Duodenal mucosa (tissue), 2 donors: ENCODE data around the gene TRMT61A.

Source experiments
- H3K27ac ChIP-seq: one replicate; pipeline ENCODE4 v1.7.0; 2013; ENCODE audit warnings: low read depth, low read length
- H3K27me3 ChIP-seq, 2 donors: one replicate each; pipeline ENCODE4 v1.7.0; 2013; ENCODE audit warnings: low read length in 2 of 2, control low read depth in 1 of 2; ENCODE audit not compliant: insufficient read depth in 2 of 2, control insufficient read depth in 1 of 2
- H3K36me3 ChIP-seq, 2 donors: one replicate each; pipeline ENCODE4 v1.7.0; 2013; ENCODE audit warnings: low read length in 2 of 2, control low read depth in 1 of 2; ENCODE audit not compliant: insufficient read depth in 2 of 2, control insufficient read depth in 1 of 2
- H3K4me1 ChIP-seq, 2 donors: one replicate each; pipeline ENCODE4 v1.7.0; 2013; ENCODE audit warnings: low read length in 2 of 2, control low read depth in 1 of 2; ENCODE audit not compliant: insufficient read depth in 2 of 2, control insufficient read depth in 1 of 2
- H3K4me3 ChIP-seq, 2 donors: one replicate each; pipeline ENCODE4 v1.7.0; 2013; ENCODE audit warnings: low read length in 2 of 2, low read depth in 1 of 2
- H3K9ac ChIP-seq, 2 donors: one replicate each; pipeline ENCODE4 v1.7.0; 2013; ENCODE audit warnings: low read length in 2 of 2, low read depth in 1 of 2
- H3K9me3 ChIP-seq, 2 donors: one replicate each; pipeline ENCODE4 v1.7.0; 2013; ENCODE audit warnings: low read length in 2 of 2, control low read depth in 1 of 2; ENCODE audit not compliant: control insufficient read depth in 1 of 2

TRMT61A gene

DNA sequence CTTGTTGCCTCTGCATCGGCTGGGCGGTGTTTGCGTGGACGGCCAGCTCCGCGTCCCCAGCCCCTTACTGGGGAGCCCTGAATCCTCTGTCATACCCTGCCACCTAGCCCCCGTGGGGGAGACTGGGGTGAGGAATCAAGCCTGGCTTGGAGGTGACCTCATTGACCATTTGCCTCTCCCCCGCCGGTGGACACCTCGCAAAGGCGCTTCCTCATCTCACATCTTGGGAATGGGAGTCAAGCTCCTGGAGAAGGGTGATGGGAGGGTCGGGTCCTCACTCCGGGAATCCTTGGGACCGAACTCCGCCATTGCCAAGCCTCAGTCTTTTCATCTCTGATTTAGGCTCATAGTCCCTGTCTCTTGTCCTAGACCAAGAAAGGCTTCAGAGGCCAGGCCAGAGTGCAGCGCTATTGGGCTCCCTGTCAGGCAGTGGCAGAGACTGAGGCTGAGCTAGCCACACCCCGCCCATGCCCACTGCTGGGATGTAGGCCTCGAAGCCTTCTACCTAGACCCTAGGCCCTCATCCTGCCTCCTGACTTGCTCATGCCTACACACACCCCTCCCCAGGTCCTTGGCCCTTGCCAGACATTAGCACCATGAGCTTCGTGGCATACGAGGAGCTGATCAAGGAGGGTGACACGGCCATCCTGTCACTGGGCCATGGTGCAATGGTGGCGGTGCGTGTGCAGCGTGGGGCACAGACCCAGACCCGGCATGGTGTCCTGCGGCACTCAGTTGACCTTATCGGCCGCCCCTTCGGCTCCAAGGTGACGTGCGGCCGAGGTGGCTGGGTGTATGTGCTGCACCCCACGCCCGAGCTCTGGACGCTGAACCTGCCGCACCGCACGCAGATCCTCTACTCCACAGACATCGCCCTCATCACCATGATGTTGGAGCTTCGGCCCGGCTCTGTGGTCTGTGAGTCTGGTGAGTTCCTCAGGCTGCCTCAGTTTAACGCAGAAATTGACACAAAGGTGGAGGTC lies 678 bp downstream of the TRMT61A start:
- Histone ChIP-seq H3K9ac (peak overlapping the region; percentile 33 to 72), H3K4me3 (peak overlapping the region; percentile 93 to 96), H3K4me1 (peaks cover 39% of the 10 kb centered on the region in 2 donors), H3K27me3 (no peaks in the 10 kb centered on the region), H3K9me3 (no peaks in the 10 kb centered on the region), H3K36me3 (peaks cover 0 to 12% of the 10 kb centered on the region in 2 donors), H3K27ac (no peak overlapping the region)

GRCh38 chr14:103530390-103530789 lies 1.4 kb downstream of the TRMT61A start:
- H3K4me3 ChIP-seq = peak overlapping the region; percentile 93 to 96
- no peaks in the 10 kb centered on the region for H3K27me3 ChIP-seq
- no peak overlapping the region for H3K27ac ChIP-seq
- H3K9me3 ChIP-seq = no peaks in the 10 kb centered on the region
- H3K9ac ChIP-seq = peak overlapping the region in 1 of 2 donors; percentile 72
- H3K4me1 ChIP-seq = peaks cover 35 to 39% of the 10 kb centered on the region in 2 donors
- peaks cover 0 to 18% of the 10 kb centered on the region in 2 donors for H3K36me3 ChIP-seq

- Histone ChIP-seq H3K27ac (no peak overlapping the region), H3K4me1 (peaks cover 34 to 39% of the 10 kb centered on the region in 2 donors), H3K36me3 (peaks cover 0 to 18% of the 10 kb centered on the region in 2 donors)
These were observed 1.8 kb downstream of the TRMT61A start for GRCh38 chr14:103530831-103531230.

DNA sequence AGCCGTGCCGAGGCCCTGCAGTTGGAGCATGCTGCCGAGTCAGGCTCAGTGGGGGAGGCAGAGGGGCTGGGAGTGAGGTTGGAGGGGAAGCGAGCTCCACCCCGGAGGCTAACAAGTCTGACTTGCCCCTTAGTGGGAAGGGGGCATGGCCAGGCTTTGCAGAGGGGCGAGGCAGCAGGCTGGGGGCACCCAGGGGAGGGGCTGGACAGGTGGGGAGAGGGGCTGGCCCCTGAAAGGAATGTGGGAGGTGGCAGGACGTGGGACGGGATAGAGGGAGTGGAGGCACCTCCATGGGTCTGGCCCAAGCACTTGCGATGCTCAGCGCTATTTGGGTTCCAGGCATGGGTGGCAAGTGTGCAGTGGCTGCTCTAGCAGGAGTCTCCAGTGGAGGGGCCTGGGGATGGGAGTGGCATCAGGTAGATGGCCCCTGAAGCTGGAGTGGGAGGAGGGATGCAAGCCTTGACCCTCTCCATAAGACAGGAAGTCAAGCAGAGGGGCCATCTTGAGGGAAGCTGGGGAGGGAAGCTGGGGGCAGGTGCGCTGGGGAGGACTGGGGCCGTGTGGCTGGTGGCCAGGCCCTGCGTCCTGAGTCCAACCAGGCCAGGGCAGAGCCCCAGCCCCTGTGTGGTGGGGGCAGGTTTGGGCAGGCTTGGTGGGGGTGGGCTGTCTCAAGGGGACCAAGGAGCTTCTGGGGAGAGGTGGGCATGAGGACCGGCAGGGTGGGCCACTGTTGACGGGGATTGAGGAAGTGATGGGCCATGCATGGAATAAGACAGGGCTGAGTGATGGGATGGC lies 2.6 kb downstream of the TRMT61A start:
- Histone ChIP-seq H3K4me1 (peaks cover 29 to 37% of the 10 kb centered on the region in 2 donors), H3K9ac (no peak overlapping the region), H3K36me3 (peaks cover 0 to 18% of the 10 kb centered on the region in 2 donors), H3K9me3 (no peaks in the 10 kb centered on the region), H3K4me3 (no peak overlapping the region), H3K27ac (no peak overlapping the region), H3K27me3 (no peaks in the 10 kb centered on the region)

More at GRCh38 chr14:103530831-103531230, 1.8 kb downstream of the TRMT61A start:
- H3K9me3 ChIP-seq = no peaks in the 10 kb centered on the region
- H3K27me3 ChIP-seq = no peaks in the 10 kb centered on the region
- H3K9ac ChIP-seq = no peak overlapping the region
- H3K4me3 ChIP-seq = no peak overlapping the region

DNA sequence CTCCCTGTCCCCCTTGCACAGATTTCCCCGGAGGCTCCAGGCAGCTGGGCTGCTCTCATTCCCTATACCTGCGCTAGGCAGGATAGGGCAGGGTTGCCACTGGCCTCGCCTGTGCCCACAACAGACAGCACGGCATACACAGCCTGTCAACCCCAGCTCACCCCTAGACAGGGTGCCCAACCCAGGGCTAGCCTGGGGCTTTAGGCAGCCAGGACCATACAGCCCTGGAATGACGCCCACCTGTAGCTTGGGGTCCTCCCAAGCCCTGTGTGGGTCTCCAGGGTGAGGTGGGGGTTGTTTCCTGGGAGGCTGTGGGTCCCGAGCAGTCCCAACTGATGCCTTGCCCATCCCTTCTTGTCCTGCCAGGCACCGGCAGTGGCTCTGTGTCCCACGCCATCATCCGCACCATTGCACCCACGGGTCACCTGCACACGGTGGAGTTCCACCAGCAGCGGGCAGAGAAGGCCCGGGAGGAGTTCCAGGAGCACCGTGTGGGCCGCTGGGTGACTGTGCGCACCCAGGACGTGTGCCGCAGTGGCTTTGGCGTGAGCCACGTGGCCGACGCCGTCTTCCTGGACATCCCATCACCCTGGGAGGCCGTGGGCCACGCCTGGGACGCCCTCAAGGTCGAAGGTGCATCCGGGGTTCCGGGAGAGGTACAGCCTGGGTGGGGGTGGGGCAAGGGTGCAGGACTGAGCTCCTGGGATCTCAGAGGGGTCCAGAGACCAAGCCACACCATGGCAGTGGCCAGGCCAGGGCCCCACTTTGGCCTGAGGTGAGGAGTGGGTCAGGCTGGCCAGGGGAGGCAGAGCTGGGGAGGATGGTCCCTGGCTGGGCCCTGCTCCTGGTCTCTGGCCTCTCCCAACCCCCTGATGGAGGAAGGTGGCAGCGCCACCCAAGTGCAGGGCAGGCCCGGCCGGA lies 3.5 kb downstream of the TRMT61A start:
- Histone ChIP-seq H3K4me3 (no peak overlapping the region), H3K27me3 (no peaks in the 10 kb centered on the region), H3K36me3 (peaks cover 0 to 18% of the 10 kb centered on the region in 2 donors), H3K27ac (no peak overlapping the region), H3K9me3 (no peaks in the 10 kb centered on the region), H3K4me1 (peaks cover 22 to 35% of the 10 kb centered on the region in 2 donors), H3K9ac (no peak overlapping the region)

DNA sequence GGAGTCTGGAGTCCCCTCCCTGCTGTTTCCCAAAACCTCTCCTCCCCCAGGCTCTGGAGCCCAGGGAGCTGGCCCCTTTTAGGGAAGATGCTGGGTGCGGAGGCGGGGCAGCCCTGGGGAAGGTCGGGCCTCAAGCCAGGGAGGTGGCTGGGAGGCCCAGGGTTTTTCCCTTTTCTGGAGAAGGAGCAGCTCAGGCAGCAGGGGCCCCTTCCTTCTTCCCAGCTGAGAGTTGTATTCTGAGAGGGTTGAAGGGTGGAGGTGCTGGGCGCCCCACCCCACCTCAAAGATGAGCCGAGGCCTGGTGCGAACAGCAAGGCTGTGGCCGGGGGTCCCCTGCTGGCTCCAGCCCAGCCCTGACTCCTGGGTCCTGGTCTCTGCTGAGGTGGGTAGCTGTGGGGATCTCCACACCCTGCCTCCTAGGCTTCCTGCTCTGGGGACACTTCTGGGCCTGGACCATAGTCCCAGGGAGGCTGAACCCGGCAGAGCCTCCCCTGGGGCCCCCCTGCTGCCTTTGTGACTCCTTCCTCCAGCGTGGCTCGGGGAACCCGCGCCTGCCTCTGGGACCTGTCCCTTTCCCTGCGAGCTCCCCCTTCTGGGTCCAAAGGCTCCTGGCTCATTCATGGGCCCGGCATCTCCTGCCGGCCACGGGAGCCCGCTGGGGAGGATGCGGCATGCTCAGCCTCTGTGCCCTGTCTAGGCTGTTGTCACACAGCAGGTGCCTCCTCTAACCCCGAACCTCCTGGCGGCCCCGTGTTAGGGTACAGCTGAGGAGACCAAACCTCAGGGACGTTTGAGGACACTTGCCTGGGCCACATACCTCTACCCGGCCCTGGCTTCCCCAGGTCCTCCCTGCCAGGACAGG lies 4.4 kb downstream of the TRMT61A start:
- Histone ChIP-seq H3K9ac (no peak overlapping the region), H3K4me1 (peaks cover 13 to 29% of the 10 kb centered on the region in 2 donors)

GRCh38 chr14:103533999-103534575 lies 5.1 kb downstream of the TRMT61A start:
- no peak overlapping the region for H3K27ac ChIP-seq
- H3K9ac ChIP-seq = no peak overlapping the region
- no peak overlapping the region for H3K4me3 ChIP-seq
- H3K4me1 ChIP-seq = peaks cover 11 to 26% of the 10 kb centered on the region in 2 donors
- peaks cover under 1 to 3% of the 10 kb centered on the region in 2 donors for H3K27me3 ChIP-seq
- no peaks in the 10 kb centered on the region for H3K9me3 ChIP-seq
- H3K36me3 ChIP-seq = peaks cover 0 to 18% of the 10 kb centered on the region in 2 donors

More for the DNA sequence above, 4.4 kb downstream of the TRMT61A start:
- Histone ChIP-seq H3K4me3 (no peak overlapping the region), H3K36me3 (peaks cover 0 to 18% of the 10 kb centered on the region in 2 donors), H3K27me3 (no peaks in the 10 kb centered on the region), H3K9me3 (no peaks in the 10 kb centered on the region), H3K27ac (peak overlapping the region; percentile 20)

DNA sequence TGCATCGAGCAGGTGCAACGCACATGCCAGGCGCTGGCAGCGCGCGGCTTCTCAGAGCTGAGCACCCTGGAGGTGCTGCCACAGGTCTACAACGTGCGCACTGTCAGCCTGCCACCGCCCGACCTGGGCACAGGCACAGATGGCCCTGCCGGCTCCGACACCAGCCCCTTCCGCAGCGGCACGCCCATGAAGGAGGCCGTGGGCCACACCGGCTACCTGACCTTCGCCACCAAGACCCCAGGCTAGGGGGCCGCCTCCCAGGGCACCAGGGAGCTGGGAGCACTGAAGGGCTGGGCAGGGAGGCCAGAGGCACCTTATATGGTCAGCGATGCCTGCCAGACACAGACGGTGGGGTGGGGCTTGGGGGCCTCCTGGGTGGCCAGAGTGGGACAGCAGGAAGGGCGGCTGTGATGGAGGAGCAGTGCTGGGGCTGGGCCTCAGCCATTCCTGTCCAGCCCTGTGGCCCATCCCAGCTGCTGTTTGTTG lies 5.6 kb downstream of the TRMT61A start:
- Histone ChIP-seq H3K4me1 (peaks cover 10 to 23% of the 10 kb centered on the region in 2 donors), H3K27ac (no peak overlapping the region), H3K36me3 (peaks cover 0 to 18% of the 10 kb centered on the region in 2 donors), H3K27me3 (peaks cover 5 to 7% of the 10 kb centered on the region in 2 donors), H3K4me3 (no peak overlapping the region), H3K9me3 (no peaks in the 10 kb centered on the region), H3K9ac (no peak overlapping the region)
